Hepatocyte (in vitro differentiated cells): ENCODE results near the gene GAP43. TPM values are rescaled to one million over a fixed set of nuclear protein-coding genes. Genes with fewer than 3 reads are reported as not detected.

Experiments used
- DNase-seq: peaks from one replicate; pipeline ENCODE4 v3.0.0-alpha.2; 2016; ENCODE audit warnings: low spot score
- H2AFZ ChIP-seq: fragments of 200-600 bp; sonication (generic); 2 replicates; pipeline ENCODE4 v1.6.0; 2016; ENCODE audit warnings: antibody characterized with exemption, mild to moderate bottlenecking
- H3K27ac ChIP-seq: fragments of 200-600 bp; sonication (generic); 2 replicates; pipeline ENCODE4 v1.5.1; 2016; ENCODE audit warnings: mild to moderate bottlenecking
- H3K27me3 ChIP-seq: fragments of 200-600 bp; sonication (generic); 2 replicates; pipeline ENCODE4 v1.6.1; 2016
- H3K36me3 ChIP-seq: fragments of 200-600 bp; sonication (generic); replicated peaks from 2 replicates; pipeline ENCODE4 v1.5.1; 2016; ENCODE audit warnings: low read depth; ENCODE audit not compliant: insufficient read depth
- H3K4me1 ChIP-seq: fragments of 200-600 bp; sonication (generic); 2 replicates; pipeline ENCODE4 v1.5.1; 2016; ENCODE audit warnings: mild to moderate bottlenecking, moderate library complexity; ENCODE audit not compliant: insufficient read depth
- H3K4me2 ChIP-seq: fragments of 200-600 bp; sonication (generic); 2 replicates; pipeline ENCODE4 v1.6.0; 2016
- H3K4me3 ChIP-seq: fragments of 200-600 bp; sonication (generic); 2 replicates; pipeline ENCODE4 v1.5.1; 2016; ENCODE audit warnings: mild to moderate bottlenecking
- H3K79me2 ChIP-seq: fragments of 200-600 bp; sonication (generic); 2 replicates; pipeline ENCODE4 v1.6.0; 2017; ENCODE audit warnings: mild to moderate bottlenecking
- H3K9me2 ChIP-seq: fragments of 200-600 bp; sonication (generic); replicated peaks from 2 replicates; pipeline ENCODE4 v1.6.0; 2017; ENCODE audit warnings: mild to moderate bottlenecking; ENCODE audit not compliant: insufficient read depth
- H3K9me3 ChIP-seq: fragments of 200-600 bp; sonication (generic); 2 replicates; pipeline ENCODE4 v1.5.1; 2016; ENCODE audit warnings: low read depth, mild to moderate bottlenecking
- H4K20me1 ChIP-seq: fragments of 200-600 bp; sonication (generic); 2 replicates; pipeline ENCODE4 v1.6.0; 2016; ENCODE audit warnings: mild to moderate bottlenecking; ENCODE audit not compliant: insufficient read depth, poor library complexity, severe bottlenecking
- EZH2 ChIP-seq: fragments of 200-600 bp; sonication (generic); IDR thresholded peaks from 2 replicates; pipeline ENCODE4 v1.6.1; 2016; ENCODE audit warnings: antibody characterized with exemption, mild to moderate bottlenecking, borderline replicate concordance
- EZH2phosphoT487 ChIP-seq: fragments of 200-600 bp; sonication (generic); IDR thresholded peaks from one replicate; pipeline ENCODE4 v1.6.1; 2018; ENCODE audit warnings: antibody characterized with exemption, mild to moderate bottlenecking, low read depth, moderate library complexity; ENCODE audit not compliant: unreplicated experiment, severe bottlenecking
- WGBS: methylation state at CpG from one replicate; pipeline ENCODE4 v1.1.6; 2016; ENCODE audit warnings: low lambda C conversion rate; ENCODE audit errors: missing lambda C conversion rate; 5-methylcytosine and 5-hydroxymethylcytosine counted together
- polyA plus RNA-seq: library from polyadenylated mRNA; unstranded; fragments of >200 nt; fragmentation: Nextera tagmentation; extraction: Ambion mirVana; gene quantifications from 2 replicates; pipeline ENCODE4 v1.2.1, GENCODE V29; 2016
- total RNA-seq: library from RNA; depleted of rRNA; stranded (reverse); fragments of >200 nt; gene quantifications from 2 replicates; pipeline ENCODE4 v1.2.3, GENCODE V29; 2014
- TF ChIP-seq, protein P1 (sequence below): fragments of 200-600 bp; sonication (generic); IDR thresholded peaks from 2 replicates; pipeline ENCODE4 v1.5.1; 2016; ENCODE audit warnings: antibody characterized with exemption, mild to moderate bottlenecking; ENCODE audit not compliant: poor library complexity

The GAP43 gene
- total and polyA plus RNA-seq, 2 experiments from 2014 or later, result 0.60 to 0.81 TPM

DNA sequence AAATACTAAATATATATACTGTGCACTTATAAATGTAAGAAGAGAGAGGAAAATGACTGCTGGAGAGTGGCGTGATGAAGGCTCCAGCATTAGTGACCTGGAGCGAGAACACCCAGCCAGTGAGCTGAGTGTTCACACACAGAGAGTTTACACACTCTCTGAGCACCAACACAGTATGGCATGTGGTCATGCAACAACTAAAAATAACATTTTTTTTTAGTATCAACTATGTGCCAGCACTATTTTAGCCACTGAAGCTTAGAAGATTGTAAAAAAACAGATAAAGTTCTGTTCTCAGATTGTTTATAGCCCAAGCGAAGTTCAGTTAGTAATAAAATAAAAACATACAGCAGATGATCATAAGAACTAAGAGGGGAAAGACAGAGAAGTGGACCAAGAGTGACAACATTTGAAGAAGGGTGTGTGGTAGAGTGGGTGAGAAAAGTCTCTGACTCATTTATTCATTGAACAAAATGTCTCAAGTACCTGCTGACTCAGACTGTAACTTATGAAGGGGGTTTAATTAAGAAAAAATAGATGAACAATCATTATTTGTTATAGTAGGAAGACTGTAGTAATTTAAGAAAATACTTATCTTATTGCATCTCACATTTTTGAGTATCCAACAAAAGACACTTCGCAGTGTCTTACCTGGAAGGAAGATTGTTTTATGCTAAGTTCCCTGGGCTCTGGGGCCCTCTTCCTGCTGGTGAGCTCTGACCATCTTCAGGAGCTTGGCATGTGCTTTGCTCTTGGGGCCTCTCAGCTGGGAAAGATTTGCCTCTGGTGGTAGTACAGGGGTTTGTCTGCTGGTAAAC is 43.8 kb downstream of the GAP43 start:
- no peaks in the 10 kb centered on the region for H4K20me1 ChIP-seq
- H3K27ac ChIP-seq, result no peak overlapping the region
- H3K79me2 ChIP-seq, result no peaks in the 10 kb centered on the region
- WGBS, result 92% methylated on average over 4 of the region's 4 CpGs
- no peaks in the 10 kb centered on the region for H3K4me1 ChIP-seq
- DNase-seq, result no peak
- no peaks in the 10 kb centered on the region for H3K9me2 ChIP-seq
- no peak overlapping the region for H2AFZ ChIP-seq
- no peaks in the 10 kb centered on the region for H3K9me3 ChIP-seq
- TF ChIP-seq EZH2, result no peak
- TF ChIP-seq EZH2phosphoT487, result no peak
- TF ChIP-seq, protein P1, sequence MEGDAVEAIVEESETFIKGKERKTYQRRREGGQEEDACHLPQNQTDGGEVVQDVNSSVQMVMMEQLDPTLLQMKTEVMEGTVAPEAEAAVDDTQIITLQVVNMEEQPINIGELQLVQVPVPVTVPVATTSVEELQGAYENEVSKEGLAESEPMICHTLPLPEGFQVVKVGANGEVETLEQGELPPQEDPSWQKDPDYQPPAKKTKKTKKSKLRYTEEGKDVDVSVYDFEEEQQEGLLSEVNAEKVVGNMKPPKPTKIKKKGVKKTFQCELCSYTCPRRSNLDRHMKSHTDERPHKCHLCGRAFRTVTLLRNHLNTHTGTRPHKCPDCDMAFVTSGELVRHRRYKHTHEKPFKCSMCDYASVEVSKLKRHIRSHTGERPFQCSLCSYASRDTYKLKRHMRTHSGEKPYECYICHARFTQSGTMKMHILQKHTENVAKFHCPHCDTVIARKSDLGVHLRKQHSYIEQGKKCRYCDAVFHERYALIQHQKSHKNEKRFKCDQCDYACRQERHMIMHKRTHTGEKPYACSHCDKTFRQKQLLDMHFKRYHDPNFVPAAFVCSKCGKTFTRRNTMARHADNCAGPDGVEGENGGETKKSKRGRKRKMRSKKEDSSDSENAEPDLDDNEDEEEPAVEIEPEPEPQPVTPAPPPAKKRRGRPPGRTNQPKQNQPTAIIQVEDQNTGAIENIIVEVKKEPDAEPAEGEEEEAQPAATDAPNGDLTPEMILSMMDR, result no peak
- no peak overlapping the region for H3K4me3 ChIP-seq
- no peaks in the 10 kb centered on the region for H3K36me3 ChIP-seq
- no peak overlapping the region for H3K4me2 ChIP-seq
- H3K27me3 ChIP-seq, result no peaks in the 10 kb centered on the region

DNA sequence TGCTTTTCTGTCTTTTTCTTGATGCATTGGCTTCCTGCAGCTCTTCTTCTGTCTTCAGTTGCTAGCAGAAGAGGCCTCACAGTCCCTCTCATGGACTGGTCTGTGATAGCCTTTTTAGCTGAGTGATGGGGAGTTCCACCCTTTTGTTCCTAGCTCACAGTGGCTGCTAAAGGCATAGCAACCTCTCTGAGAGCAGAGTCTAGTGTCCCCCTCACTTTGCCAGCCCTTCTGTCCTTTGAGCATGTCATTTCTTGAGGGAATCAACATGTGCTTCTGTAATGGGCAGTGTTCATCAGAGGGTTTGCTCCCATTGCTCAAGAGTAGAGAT is 44.4 kb downstream of the GAP43 start:
- no peak for DNase-seq
- Histone ChIP-seq H3K27me3 (no peaks in the 10 kb centered on the region), H3K4me3 (no peak overlapping the region), H3K9me3 (no peaks in the 10 kb centered on the region), H3K27ac (no peak overlapping the region), H3K9me2 (no peaks in the 10 kb centered on the region), H4K20me1 (no peaks in the 10 kb centered on the region), H3K4me2 (no peak overlapping the region), H3K4me1 (no peaks in the 10 kb centered on the region), H2AFZ (no peak overlapping the region), H3K79me2 (no peaks in the 10 kb centered on the region), H3K36me3 (no peaks in the 10 kb centered on the region)
- TF ChIP-seq, protein P1, result no peak
- TF ChIP-seq EZH2, result no peak

DNA sequence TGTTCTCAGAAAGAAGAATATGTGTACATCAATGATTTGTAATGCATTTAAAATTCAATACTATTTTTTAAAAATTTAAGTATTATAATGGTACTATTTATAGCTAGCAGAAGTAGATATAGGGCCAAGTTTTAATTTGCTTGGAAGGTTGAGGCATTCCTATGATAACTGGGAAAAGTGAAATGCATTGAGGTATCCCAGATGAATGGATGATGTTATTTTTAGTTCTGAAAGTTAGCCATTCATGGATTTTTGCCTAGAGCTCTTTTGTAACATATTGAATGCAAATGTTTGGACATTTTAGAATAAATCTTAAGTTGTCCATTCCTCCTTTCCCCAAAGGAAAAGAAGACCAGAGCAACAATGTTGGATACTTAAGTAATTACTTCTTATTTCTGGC is 47.6 kb downstream of the GAP43 start:
- H2AFZ ChIP-seq, result no peak overlapping the region
- no peaks in the 10 kb centered on the region for H3K9me3 ChIP-seq
- H3K4me3 ChIP-seq, result no peak overlapping the region
- no peaks in the 10 kb centered on the region for H3K9me2 ChIP-seq
- no peak overlapping the region for H3K27ac ChIP-seq
- no peaks in the 10 kb centered on the region for H3K36me3 ChIP-seq
- H4K20me1 ChIP-seq, result no peaks in the 10 kb centered on the region
- no peaks in the 10 kb centered on the region for H3K79me2 ChIP-seq
- H3K4me1 ChIP-seq, result no peaks in the 10 kb centered on the region
- no peak for TF ChIP-seq EZH2phosphoT487
- no peaks in the 10 kb centered on the region for H3K27me3 ChIP-seq
- no peak overlapping the region for H3K4me2 ChIP-seq
- DNase-seq, result no peak

DNA sequence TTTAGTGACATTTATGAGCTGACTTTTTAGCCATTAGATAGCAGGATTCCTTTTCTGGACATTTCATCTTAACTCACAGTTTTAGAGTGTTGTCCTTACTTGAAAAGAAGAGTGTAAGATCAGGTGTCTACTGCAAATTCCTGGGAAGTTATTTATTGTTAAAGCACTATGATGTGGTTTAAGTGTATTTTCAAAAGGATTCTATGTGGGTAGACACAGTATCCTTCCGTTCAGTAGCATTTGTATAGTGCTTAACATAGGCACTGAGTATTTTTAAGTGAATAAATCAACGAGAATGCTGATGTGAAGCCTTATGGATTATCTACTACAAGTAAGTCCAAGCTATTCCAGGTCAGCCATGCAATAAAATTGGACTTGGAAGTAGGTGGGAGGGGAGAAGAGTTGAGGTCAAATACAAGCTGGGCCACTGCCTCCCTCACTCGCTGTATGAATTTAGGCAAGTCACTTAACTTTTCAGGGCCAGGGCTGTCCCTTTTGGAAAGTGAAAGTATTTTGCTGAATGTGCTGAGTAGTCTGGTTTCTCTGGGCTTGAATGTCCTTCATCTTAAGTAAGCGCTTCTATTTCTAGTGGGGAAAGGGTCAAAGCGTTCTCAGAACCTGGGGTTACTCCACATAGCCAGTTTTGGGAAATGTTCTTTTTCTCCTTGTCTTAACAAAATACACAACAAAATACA is 48.6 kb downstream of the GAP43 start:
- no peaks in the 10 kb centered on the region for H3K36me3 ChIP-seq
- no peak overlapping the region for H3K27ac ChIP-seq
- no peaks in the 10 kb centered on the region for H3K27me3 ChIP-seq
- no peaks in the 10 kb centered on the region for H3K79me2 ChIP-seq
- no peak for DNase-seq
- no peak overlapping the region for H3K4me3 ChIP-seq
- no peaks in the 10 kb centered on the region for H4K20me1 ChIP-seq
- no peak overlapping the region for H3K4me2 ChIP-seq
- TF ChIP-seq EZH2 (no peak), EZH2phosphoT487 (no peak)
- TF ChIP-seq, protein P1, result no peak
- H3K9me2 ChIP-seq, result no peaks in the 10 kb centered on the region
- WGBS, result 80% methylated on average over 5 of the region's 5 CpGs
- no peaks in the 10 kb centered on the region for H3K9me3 ChIP-seq
- H3K4me1 ChIP-seq, result no peaks in the 10 kb centered on the region
- H2AFZ ChIP-seq, result no peak overlapping the region
